NT2/D1 (cell line): ENCODE results near the gene RASAL2.

ENCODE experiments used
- YY1 ChIP-seq: IDR thresholded peaks from 2 replicates; pipeline ENCODE4 v1.6.1; 2011; ENCODE audit not compliant: insufficient read length, insufficient read depth
- ZNF274 ChIP-seq: IDR thresholded peaks from 2 replicates; pipeline ENCODE4 v1.6.1; 2011; ENCODE audit warnings: mild to moderate bottlenecking, low read depth, low read length

DNA sequence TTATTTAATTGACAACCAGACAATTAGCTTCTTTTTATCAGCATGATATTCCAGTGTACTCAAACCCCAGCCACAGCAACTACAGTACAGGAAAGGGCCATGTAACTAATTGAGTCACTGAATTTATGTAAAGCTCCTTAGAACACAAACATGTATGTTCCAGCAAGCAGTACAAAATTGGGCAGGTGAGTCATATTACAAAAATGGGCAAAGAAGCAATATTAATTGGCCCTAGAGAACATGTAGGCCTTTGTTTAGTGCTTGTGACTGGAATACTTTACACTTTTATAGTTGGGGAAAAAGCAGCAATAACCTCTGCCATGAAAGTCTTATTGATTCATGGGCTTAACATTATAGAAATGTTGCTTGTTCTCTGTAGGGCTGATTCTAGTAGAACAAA, 371.1 kb downstream of the RASAL2 start:
- TF ChIP-seq YY1 (no peak), ZNF274 (no peak)
